ENCODE data around the gene GMPPA. TPM values are rescaled to one million over a fixed set of nuclear protein-coding genes. Genes with fewer than 3 reads are reported as not detected.
A peak's percentile ranks its signal among the peaks of the same experiment; 100 is the strongest.

GMPPA gene
- polyA plus RNA-seq, 1 donor, result 26.9 TPM

DNA sequence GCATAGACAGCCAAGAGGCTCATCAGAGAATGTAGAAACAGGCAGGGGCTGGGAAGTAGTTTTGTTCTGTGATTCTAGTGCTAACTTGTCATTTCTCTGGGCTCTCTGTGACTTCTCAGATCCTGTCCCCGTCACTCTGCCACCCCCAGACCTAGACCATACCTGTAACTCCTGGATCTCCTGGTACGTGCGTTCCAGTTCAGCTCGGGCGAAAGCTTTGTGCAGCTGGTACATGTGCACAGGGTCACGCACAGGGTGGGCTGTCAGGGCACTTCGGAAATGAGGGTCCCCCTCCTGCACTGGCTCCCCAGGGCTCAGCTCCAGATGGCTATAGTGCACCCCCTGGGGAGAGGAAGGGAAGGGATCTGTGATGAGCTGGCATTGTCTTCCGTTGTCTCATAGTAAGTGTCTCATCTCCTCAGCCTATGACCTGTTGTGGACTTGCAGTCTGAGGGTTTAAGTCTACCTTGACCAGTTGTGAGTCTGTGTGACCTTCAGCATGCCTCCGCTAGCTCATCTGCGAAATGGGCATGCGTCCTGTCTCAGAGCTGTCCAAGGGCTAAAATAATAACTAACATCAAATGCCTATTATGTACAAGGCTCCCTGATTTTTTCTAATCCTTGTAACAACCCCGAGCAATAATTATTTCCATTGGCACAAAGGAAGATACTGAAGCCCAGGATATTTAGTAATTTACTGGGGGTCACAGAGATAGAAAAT lies 42.3 kb downstream of the GMPPA start:
- DNase-seq, result no peak

DNA sequence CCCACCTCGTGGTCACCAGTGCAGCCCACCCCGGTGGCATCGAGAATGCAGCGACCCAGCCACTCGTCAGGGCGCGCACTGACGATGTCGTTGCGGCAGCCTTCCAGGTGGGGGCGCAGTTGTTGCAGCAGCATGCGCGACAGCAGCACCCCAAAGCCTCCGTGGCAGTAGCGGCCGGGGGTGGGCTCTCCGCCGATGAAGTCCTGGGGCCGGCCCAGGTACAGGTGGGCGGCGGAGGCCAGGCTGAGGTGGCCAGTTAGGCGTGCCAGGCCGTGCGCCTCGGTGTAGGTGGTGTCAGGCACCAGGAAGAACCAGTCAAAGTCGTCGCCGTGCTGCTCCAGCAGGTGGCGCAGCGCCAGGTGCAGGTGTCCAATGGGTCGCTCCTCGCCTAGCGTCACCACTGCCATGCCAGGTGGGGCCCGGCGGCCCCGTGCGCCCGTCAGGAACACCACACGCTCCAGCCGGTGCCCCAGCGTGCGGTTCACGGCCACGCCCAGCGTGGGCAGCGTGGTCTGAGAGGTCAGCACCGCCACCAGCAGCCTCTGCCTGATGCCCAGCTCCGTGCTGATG lies 43.0 kb downstream of the GMPPA start:
- DNase-seq, result peak; percentile 65

DNA sequence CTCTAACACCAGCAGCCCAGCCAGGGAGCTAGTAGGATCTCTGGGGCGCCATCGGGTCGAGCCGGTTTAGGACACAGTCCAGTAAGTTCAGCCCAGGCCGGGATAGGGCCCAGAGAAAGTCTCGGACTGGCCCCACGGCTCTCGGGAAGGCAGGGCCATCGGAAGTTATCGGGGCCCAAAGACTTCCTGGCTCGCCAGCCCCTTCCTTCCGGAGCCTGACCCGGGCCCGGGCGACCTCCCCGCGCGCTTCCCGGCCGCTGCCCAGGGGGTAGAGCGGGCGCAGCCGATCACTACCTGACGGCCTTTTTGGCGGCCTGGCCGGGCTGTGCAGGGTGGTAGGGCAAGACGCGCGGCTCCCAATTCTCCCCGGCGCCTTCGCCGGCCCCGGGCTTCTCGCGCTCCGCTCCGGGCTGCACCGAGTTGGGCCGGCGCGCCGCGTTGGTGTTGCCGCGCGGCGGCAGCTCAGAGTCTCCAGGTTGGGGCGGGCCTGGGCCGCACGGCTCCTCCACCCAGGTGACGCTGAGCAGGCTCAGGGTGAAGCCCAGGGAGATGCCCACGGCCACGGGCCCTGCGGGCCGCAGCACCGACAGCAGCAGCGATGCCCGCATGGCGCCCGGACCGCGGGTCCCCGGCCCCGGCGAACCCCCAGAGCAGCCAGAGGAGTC lies 44.4 kb downstream of the GMPPA start:
- DNase-seq, result no peak

DNA sequence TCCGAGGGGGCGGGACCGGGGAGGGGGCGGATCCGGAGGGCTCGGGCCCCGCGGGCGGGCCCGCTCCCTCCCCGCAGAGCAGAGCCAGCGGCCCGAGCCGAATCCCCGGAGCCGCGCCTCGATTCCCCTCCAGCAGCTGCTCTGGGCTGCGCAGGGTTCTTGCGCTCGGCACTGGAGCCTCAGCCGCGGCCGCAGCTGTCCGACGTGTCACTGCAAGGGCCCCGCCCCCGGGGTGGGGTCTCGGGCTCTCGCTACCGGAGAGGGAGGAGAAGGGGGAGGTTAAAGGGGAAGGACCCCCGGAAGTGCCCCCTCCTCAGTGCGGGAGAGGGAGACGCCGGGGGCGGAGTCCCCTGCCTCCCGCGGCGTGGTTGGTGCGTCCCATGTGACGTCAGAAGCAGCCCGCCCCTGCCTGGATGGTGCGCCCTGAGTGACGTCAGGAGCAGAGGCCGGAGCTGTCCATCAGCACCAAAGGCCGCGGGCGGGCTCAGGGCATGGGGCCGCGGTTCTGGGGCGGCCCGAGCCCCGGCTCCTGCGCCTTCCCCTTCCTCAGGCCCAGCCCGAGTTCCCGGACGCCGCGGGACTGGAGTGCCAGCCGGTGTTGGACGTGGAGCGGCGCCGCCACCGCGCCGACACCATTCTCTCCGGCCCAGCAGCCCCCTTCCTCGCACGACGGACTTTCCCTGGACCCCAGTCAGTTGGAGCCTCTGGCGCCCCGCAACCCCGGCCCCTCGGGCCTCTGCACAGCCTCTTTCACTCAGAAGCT lies 45.1 kb downstream of the GMPPA start, which contains the start of the genes CHPF and TMEM198:
Gene CHPF, minus strand, starts transcription at position 214 of the 763 bp plus-strand sequence. CDS start 271 bp downstream, outside the sequence.
Gene TMEM198, plus strand, starts transcription at position 433 of the 763 bp plus-strand sequence. CDS start 700 bp downstream, outside the sequence.
- peak; percentile 99 for DNase-seq

DNA sequence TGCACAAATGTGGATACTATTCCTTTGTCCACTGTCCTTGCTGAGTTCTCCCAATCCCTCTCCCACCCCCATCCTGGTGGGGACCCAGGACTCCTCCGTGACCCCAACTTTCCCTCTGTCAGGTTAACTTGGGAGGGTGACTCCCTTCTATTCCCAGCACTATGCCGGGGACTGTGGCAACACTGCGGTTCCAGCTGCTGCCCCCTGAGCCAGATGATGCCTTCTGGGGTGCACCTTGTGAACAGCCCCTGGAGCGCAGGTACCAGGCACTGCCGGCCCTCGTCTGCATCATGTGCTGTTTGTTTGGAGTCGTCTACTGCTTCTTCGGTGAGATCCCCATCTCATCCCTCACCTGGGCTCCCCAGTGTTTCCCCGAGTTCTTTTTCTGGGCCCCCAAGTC lies 45.9 kb downstream of the GMPPA start:
- no peak for DNase-seq

DNA sequence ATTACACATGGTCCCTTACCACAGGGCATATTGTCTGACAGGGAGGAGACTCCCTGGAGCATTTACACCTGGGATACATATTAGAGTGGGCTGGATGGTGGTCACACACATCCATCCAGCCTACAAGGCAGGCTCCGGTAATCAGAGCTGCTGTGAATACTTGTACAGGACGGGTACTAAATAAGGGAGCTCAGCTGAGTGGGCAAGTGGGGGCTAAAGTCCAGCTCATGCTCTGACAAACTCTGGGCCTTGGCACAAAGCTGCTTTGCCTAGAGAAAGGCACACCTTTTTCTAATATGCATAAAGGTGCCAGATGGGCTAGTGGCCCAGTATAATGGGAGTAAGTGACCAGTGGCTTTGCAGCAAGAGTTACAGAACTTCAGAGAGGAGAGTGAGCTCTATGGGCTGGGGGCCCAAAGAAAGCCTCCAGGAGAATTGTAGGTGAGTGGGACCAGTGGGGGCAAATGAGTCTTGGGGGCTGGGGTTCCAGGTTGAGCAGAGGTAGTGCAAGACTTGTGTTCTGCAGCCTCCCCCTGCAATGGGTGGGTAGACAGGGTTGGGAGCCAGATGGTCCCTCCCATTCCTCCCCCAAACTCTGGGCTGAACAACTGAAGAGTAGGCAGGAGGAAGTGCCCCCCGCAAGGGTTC lies 46.7 kb downstream of the GMPPA start:
- no peak for DNase-seq

DNA sequence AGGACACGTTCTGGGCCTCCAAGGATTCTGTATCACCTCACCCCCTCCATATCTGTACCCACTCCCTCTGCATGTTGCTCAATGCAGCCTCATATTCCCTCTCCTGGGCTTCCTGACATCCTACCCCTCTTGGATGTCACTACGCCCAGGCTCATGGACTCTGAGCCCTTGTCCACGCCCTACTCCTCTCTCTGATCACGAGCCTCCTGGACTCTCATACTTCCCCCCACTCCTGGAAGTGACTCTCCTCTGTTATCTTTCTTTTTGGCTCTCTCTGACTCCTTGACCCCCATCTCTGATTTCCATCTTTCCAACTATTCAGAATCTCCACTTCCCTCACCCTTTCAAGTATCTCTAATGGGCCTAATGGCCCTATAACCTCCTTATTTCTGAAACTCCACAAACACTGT lies 47.3 kb downstream of the GMPPA start:
- DNase-seq, result no peak

DNA sequence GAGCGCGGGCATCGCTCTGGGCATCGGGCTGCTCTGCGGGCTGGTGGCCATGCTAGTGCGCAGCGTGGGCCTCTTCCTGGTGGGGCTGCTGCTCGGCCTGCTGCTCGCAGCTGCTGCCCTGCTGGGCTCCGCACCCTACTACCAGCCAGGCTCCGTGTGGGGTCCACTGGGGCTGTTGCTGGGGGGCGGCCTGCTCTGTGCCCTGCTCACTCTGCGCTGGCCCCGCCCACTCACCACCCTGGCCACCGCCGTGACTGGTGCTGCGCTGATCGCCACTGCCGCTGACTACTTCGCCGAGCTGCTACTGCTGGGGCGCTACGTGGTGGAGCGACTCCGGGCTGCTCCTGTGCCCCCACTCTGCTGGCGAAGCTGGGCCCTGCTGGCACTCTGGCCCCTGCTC lies 48.9 kb downstream of the GMPPA start:
- DNase-seq, result no peak

DNA sequence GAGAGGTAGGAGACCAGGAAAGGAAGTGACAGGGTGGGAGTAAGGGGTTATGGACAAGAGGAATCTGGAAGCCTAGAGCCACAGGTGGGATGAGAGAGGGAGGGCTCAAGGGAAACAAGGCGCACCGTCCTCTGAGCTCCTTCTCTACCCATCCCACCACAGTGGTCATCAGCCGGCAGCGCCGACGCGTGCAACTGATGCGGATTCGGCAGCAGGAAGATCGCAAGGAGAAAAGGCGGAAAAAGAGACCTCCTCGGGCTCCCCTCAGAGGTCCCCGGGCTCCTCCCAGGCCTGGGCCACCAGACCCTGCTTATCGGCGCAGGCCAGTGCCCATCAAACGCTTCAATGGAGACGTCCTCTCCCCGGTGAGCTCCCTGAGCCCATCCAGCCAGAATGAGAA lies 50.3 kb downstream of the GMPPA start:
- DNase-seq, result no peak

DNA sequence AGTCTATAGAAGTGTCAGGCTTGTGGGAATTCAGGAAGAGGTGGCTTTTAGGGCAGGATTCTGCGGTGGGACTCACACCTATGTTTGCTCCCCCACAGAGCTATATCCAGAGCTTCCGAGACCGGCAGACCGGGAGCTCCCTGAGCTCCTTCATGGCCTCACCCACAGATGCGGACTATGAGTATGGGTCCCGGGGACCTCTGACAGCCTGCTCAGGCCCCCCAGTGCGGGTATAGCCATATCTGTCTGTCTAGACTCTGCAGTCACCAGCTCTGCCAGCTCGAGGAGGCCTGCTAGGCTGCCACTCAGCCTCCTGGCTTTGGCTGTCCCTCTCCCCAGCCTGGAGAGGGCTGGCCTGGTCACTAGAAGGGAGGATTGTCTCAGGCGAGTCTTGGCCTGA lies 50.9 kb downstream of the GMPPA start:
- no peak for DNase-seq

DNA sequence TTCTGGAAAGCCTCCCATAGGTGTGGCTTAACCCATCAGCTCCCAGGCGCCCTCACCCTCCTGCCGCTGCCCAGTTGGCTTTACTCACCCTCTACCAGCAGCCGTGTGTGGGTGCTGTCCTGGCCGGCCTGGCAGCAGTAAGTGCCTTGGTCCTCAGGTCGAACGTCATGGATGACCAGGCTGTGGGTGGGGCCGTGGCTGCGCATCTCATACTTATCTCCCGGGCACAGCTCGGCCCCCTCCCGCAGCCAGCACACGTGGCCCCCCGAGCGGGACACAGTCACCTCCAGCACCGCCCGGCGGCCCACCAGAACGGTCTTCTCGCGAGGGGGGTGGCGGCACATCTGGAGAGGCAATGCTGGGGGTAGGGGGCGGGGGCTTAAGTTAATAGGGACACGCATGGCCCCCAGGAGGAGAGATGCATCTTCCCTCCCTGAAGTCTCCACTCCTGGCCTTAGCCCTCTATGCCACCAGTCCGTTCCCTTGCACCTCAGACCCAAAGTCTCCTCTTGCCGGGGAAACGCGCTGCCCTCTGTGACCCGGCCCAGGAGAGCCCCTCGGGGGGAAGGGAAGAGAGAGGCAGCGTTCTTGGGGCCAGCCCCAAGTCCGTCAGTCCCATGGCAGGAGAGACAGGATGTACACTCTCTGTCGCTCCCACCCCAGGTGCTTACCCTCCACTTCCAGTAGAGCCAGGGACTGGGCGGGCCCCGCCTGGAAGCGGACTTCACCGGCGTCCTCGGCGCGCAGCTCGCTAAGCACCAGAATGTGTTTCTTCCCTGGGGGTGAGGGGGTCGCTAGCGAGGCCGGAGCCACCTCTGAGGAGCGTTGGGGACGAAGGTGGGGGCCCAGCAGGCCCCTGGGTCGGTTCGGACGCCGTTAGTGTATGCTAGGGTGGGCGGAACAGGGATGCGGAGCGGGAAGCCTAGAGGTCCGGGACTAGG lies 53.0 kb downstream of the GMPPA start:
- DNase-seq, result peak; percentile 26

DNA sequence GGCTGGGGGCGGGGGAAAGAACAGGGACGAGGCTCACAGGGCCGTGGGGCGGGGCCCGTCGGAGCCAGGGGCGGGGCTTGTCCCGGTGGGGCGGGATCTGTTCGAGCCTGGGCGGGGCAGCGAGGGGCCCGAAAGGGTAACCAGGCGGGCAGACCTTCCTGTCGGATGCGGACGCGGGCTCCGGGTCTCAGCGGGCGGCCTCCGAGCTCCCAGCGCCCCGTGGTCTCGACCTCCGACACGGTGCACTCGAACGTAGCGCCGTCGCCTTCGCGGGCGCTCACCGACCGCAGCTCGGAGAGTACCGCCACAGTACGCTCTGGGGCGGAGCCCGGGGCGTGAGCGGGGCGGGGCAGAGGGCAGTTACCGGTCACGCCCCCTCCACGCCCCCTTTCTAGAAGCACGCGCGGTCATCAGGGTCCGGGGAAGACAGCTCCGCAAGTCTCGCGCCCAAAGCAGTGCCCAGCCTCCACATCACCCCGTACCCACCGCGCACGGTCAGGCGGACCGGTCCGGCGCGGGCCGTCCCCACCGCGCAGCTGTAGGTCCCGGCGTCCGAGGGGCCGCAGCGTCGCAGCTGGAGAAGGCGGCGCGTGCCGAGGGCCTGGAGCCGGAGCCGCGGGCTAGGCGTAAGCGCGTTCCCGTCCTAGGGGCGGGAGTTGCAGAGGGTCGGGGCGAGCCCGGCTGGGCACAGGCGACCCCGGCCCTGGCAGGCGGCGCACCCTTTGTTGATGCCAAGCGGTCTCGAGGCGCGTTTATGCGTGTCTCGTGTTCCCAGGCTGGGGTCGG lies 53.9 kb downstream of the GMPPA start:
- peak; percentile 92 for DNase-seq

DNA sequence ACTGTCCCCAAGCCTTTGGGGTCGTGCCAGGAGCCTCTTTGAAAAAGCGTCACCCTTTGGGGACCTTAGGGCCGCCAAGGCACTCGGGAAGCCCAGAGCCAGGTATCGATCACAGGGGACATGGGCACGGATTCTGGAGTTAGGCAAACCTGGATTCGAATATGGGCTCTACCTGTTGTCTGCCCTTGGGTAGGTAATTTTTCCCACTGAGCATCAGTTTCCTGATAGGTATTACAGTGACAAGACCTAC lies 54.4 kb downstream of the GMPPA start:
- DNase-seq, result no peak

DNA sequence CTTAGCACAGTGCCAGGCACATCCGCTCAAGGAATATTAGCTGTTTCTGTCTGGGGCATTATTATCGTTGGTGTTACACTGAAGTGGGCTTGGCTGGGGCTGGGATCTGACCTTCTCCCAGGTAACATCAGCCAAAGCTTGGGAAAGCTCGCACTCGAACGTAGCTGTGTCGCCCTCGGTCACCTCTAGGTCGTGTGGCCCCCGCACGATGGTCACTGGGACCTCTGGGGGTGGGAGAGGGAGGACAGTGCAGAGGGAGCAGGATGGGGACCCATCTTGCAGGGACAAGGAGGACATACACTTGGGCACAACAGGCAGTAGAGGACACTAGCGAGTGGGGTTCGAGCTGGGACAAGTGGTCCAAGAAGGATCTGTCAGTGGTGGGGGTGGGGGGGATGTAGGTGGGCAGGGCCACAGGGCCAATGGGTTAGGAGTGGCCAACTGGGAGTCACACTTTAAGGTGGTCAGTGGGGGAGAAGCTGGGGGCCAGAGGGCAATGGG lies 54.8 kb downstream of the GMPPA start:
- DNase-seq, result no peak

DNA sequence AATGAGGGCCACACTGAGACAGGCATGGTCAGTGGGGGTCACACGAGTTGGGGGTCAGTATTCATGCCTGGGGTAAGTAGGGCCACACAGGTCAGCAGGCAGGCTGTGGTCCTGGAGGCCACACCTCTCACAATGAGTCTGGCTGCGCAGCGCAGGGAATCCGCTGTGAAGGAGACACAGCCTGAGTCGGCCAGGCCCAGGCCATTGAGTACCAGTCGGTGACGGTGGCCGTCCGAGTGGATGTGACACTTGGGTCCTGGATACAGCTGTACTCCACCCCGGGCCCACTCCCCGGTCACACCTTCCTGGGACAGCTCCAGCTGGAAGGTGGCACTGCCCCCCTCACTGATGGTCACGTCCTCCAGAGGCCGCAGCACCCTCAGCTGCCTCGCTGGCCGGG lies 55.7 kb downstream of the GMPPA start:
- DNase-seq, result no peak

DNA sequence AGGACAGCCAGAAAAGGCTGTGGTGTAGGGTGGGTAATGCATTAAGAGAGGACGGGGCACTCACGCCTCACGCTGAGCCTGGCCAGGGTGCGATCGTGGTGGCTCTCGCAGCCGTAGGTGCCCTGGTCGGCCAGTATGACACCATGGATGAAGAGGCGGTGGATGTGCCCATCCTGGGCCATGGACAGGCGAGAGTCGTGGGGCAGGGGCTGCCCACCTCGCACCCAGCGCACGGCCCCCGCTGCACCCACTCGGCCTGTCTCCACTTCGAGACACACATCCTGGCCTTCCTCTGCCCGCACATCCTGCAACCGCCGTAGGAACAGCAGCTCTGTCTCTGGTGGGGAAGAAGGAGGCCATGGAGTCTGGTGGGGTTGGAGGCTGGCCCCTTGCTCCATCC lies 57.3 kb downstream of the GMPPA start:
- no peak for DNase-seq

DNA sequence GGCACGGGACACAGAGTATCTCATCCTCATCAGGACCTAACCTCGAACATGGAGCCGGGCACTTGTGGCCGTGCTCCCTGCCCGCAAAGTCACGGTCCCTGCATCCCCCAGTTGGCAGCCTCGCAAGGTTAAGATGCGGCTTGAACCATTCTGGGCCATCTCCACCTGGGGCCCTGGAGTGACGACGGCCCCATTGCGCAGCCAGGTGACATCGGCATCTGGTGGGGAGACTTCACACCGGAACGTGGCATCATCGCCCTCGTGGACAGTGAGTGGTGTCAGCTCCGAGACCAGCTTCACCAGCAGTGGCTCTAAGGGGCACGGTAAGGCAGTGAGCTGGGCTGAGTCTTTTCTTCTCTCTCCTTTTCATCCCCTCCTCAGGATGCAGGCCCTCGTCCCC lies 57.7 kb downstream of the GMPPA start:
- no peak for DNase-seq

Measured in hindlimb muscle (tissue), 1 donor.